Measurements from ENCODE around the gene MTREX. TPM values are rescaled to one million over a fixed set of nuclear protein-coding genes. Genes with fewer than 3 reads are reported as not detected.
A peak's percentile ranks its signal among the peaks of the same experiment; 100 is the strongest.

The MTREX gene
- total RNA-seq, 1 experiment from 2014 or later = 123 TPM

DNA sequence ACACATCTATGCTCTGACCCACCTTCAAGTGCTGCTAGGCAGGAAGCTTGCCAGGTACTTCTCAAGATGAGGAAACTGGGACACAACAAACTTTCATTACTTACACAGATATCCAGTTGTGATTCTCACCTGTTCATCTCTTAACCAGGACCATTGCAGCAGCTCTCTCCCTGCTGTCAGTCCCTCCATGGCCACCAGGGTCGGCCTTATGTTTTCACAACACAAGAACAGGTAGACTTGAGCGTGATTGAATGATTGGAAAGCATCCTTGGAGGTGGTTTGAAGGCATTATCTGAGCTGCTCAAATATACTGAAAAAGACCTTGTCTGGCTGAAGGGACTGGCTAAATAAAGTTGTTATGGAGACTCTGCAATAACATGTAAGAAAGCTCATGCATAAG lies 94.4 kb downstream of the MTREX start:
- no peaks in the 10 kb centered on the region for H3K9me3 Mint-ChIP-seq
- Histone ChIP-seq H3K27me3 (ENCODE audit: insufficient read depth, low read length) (no peaks in the 10 kb centered on the region), H3K18ac (ENCODE audit: insufficient read length, low read depth, low read length) (no peak overlapping the region), H3K23me2 (ENCODE audit: insufficient read length, low read depth, low read length, poor library complexity, severe bottlenecking) (no peaks in the 10 kb centered on the region), H4K20me1 (ENCODE audit: control insufficient read depth, insufficient read depth, insufficient read length) (no peaks in the 10 kb centered on the region), H3K79me2 (ENCODE audit: insufficient read depth, low read length) (no peaks in the 10 kb centered on the region), H3K9me3 (ENCODE audit: control insufficient read depth, low read depth, low read length) (no peaks in the 10 kb centered on the region), H4K91ac (ENCODE audit: insufficient read length, low read depth, low read length) (no peak overlapping the region), H3T11ph (ENCODE audit: low read length) (no peak overlapping the region), H3K27ac (ENCODE audit: insufficient read length, low read depth, low read length) (no peak overlapping the region), H2BK120ac (ENCODE audit: low read depth, low read length, poor library complexity, severe bottlenecking) (no peak overlapping the region), H2BK5ac (ENCODE audit: insufficient read length, low read length) (no peak overlapping the region), H3K14ac (ENCODE audit: insufficient read depth, low read length) (no peak overlapping the region), H4K8ac (replicated peaks; ENCODE audit: insufficient read length, low read depth, low read length) (no peak overlapping the region), H2BK12ac (ENCODE audit: insufficient read length, low read depth, low read length) (no peak overlapping the region), H2BK20ac (ENCODE audit: low read depth, low read length, poor library complexity, severe bottlenecking) (no peak overlapping the region), H3K4ac (ENCODE audit: low read depth, low read length) (no peak overlapping the region), H3K23ac (ENCODE audit: insufficient read length, low read depth, low read length) (no peak overlapping the region), H3K56ac (ENCODE audit: insufficient read length, low read depth, low read length) (no peak overlapping the region), H2AFZ (ENCODE audit: low read length) (no peak overlapping the region), H2BK15ac (ENCODE audit: low read depth, low read length) (no peak overlapping the region), H3K79me1 (ENCODE audit: insufficient read depth, low read depth, low read length, poor library complexity, severe bottlenecking) (no peaks in the 10 kb centered on the region), H3K9ac (ENCODE audit: extremely low read depth, insufficient read length, low read length) (no peak overlapping the region), H2AK5ac (ENCODE audit: insufficient read length, low read length) (no peak overlapping the region), H3K4me1 (ENCODE audit: insufficient read depth, low read length) (no peaks in the 10 kb centered on the region), H3K4me2 (ENCODE audit: insufficient read depth, insufficient read length, low read length) (no peak overlapping the region), H4K5ac (ENCODE audit: insufficient read length, low read depth, low read length) (no peak overlapping the region)
- H3K27me3 Mint-ChIP-seq (ENCODE audit: low read depth) = no peaks in the 10 kb centered on the region
- no peak overlapping the region for H3K27ac Mint-ChIP-seq
- peaks cover 13 to 71% (median 52%) of the 10 kb centered on the region in 3 experiments; a peak in 6 of 7 replicates for H3K36me3 Mint-ChIP-seq (ENCODE audit: insufficient read depth in 1 of 3, low read depth in 3 of 3)
- H3K4me3 Mint-ChIP-seq = no peak overlapping the region
- DNase-seq = no peak
- TF ChIP-seq, protein P1, sequence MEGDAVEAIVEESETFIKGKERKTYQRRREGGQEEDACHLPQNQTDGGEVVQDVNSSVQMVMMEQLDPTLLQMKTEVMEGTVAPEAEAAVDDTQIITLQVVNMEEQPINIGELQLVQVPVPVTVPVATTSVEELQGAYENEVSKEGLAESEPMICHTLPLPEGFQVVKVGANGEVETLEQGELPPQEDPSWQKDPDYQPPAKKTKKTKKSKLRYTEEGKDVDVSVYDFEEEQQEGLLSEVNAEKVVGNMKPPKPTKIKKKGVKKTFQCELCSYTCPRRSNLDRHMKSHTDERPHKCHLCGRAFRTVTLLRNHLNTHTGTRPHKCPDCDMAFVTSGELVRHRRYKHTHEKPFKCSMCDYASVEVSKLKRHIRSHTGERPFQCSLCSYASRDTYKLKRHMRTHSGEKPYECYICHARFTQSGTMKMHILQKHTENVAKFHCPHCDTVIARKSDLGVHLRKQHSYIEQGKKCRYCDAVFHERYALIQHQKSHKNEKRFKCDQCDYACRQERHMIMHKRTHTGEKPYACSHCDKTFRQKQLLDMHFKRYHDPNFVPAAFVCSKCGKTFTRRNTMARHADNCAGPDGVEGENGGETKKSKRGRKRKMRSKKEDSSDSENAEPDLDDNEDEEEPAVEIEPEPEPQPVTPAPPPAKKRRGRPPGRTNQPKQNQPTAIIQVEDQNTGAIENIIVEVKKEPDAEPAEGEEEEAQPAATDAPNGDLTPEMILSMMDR (conservative IDR thresholded peaks at IDR 0.05) = peak; percentile 61
- no peaks in the 10 kb centered on the region for H3K4me1 Mint-ChIP-seq
- no CpG with 5 or more reads among the region's 2 CpGs for WGBS (ENCODE audit: extremely low coverage, insufficient read length, low lambda C conversion rate)
